Neural cell (in vitro differentiated cells): Measurements from ENCODE around the gene RBM39. TPM values are rescaled to one million over a fixed set of nuclear protein-coding genes. Genes with fewer than 3 reads are reported as not detected.

Source experiments
- H2AFZ ChIP-seq: fragments of 200-600, 300-800 bp; sonication (generic), shearing (Covaris generic); 2 replicates; pipeline ENCODE4 v1.6.0; 2014; ENCODE audit warnings: low read depth, mild to moderate bottlenecking, antibody characterized with exemption, low read length, moderate library complexity
- H3F3A ChIP-seq: fragments of 200-600 bp; shearing (Covaris generic); 2 replicates; pipeline ENCODE4 v1.6.1; 2016; ENCODE audit warnings: mild to moderate bottlenecking, moderate library complexity, mixed read lengths, antibody characterized with exemption, low read length; ENCODE audit not compliant: insufficient read depth, poor library complexity, severe bottlenecking
- H3K27ac ChIP-seq: fragments of 200-600, 300-800 bp; sonication (generic), shearing (Covaris generic); 2 replicates; pipeline ENCODE4 v1.5.1; 2014; ENCODE audit warnings: mild to moderate bottlenecking, low read length, moderate library complexity
- H3K27me3 ChIP-seq: fragments of 300-800, 200-600 bp; sonication (generic), shearing (Covaris generic); 2 replicates; pipeline ENCODE4 v1.6.0; 2014; ENCODE audit warnings: mild to moderate bottlenecking, low read depth, low read length, moderate library complexity; ENCODE audit not compliant: insufficient read depth
- H3K36me3 ChIP-seq: fragments of 300-800, 200-600 bp; sonication (generic), shearing (Covaris generic); 2 replicates; pipeline ENCODE4 v1.5.1; 2014; ENCODE audit warnings: mild to moderate bottlenecking, antibody characterized with exemption, low read length, moderate library complexity; ENCODE audit not compliant: insufficient read depth
- H3K4me2 ChIP-seq: fragments of 300-800, 200-600 bp; sonication (generic), shearing (Covaris generic); 2 replicates; pipeline ENCODE4 v1.6.0; 2014; ENCODE audit warnings: mild to moderate bottlenecking, low read length
- H3K4me3 ChIP-seq: fragments of 300-800, 200-600 bp; sonication (generic), shearing (Covaris generic); 2 replicates; pipeline ENCODE4 v1.5.1; 2014; ENCODE audit warnings: mild to moderate bottlenecking, low read length, moderate library complexity
- H3K79me2 ChIP-seq: fragments of 200-600 bp; shearing (Covaris generic); replicated peaks from 2 replicates; pipeline ENCODE4 v1.6.0; 2014; ENCODE audit warnings: mild to moderate bottlenecking, low read length, moderate library complexity; ENCODE audit not compliant: insufficient read depth
- H3K9ac ChIP-seq: fragments of 300-800, 200-600 bp; sonication (generic), shearing (Covaris generic); 2 replicates; pipeline ENCODE4 v1.6.1; 2016; ENCODE audit warnings: mild to moderate bottlenecking, low read length, mixed read lengths
- H3K9me2 ChIP-seq: fragments of 200-600 bp; shearing (Covaris generic); 2 replicates; pipeline ENCODE4 v1.6.1; 2016; ENCODE audit warnings: mild to moderate bottlenecking, low read length, mixed read lengths; ENCODE audit not compliant: insufficient read depth
- H3K9me3 ChIP-seq: fragments of 200-600, 300-800 bp; sonication (generic), shearing (Covaris generic); 2 replicates; pipeline ENCODE4 v1.6.1; 2016; ENCODE audit warnings: mild to moderate bottlenecking, mixed run types, low read length, moderate library complexity, mixed read lengths
- H4K20me1 ChIP-seq: fragments of 200-600 bp; shearing (Covaris generic); 2 replicates; pipeline ENCODE4 v1.6.1; 2016; ENCODE audit warnings: mild to moderate bottlenecking, mixed run types; ENCODE audit not compliant: insufficient read depth
- EP300 ChIP-seq: fragments of 450-650 bp; conservative IDR thresholded peaks from 2 replicates; pipeline ENCODE4 v1.6.1; 2014; ENCODE audit warnings: antibody characterized with exemption, mild to moderate bottlenecking, moderate library complexity; ENCODE audit not compliant: poor library complexity, severe bottlenecking
- EZH2 ChIP-seq: fragments of 200-600, 300-800 bp; shearing (Covaris generic), sonication (generic); IDR thresholded peaks from 2 replicates; pipeline ENCODE4 v1.6.1; 2014; ENCODE audit warnings: antibody characterized with exemption, low read length, borderline replicate concordance, mild to moderate bottlenecking; ENCODE audit not compliant: insufficient read depth, poor library complexity, severe bottlenecking
- MXI1 ChIP-seq: fragments of 450-650 bp; conservative IDR thresholded peaks from 2 replicates; pipeline ENCODE4 v1.6.1; 2014; ENCODE audit warnings: antibody characterized with exemption, mild to moderate bottlenecking; ENCODE audit not compliant: poor library complexity, severe bottlenecking
- POLR2AphosphoS5 ChIP-seq: IDR thresholded peaks from 2 replicates; pipeline ENCODE4 v1.6.1; 2012
- RAD21 ChIP-seq: fragments of 450-650 bp; conservative IDR thresholded peaks from 2 replicates; pipeline ENCODE4 v1.6.1; 2014; ENCODE audit warnings: antibody characterized with exemption, mild to moderate bottlenecking, moderate library complexity
- REST ChIP-seq: IDR thresholded peaks from 2 replicates; pipeline ENCODE4 v1.6.1; 2012; ENCODE audit warnings: borderline replicate concordance
- SMC3 ChIP-seq: fragments of 450-650 bp; conservative IDR thresholded peaks from 2 replicates; pipeline ENCODE4 v1.6.1; 2014; ENCODE audit warnings: antibody characterized with exemption, mild to moderate bottlenecking, moderate library complexity; ENCODE audit not compliant: poor library complexity
- TAF1 ChIP-seq: IDR thresholded peaks from 2 replicates; pipeline ENCODE4 v1.6.1; 2012; ENCODE audit warnings: low read depth
- polyA plus RNA-seq: library from polyadenylated mRNA; depleted of rRNA; stranded (reverse); fragments of >200 nt; gene quantifications from 2 replicates; pipeline ENCODE4 v1.2.3, GENCODE V29; 2014
- TF ChIP-seq, protein P1 (sequence below): fragments of 450-650 bp; IDR thresholded peaks from 2 replicates; pipeline ENCODE4 v1.5.1; 2014; ENCODE audit warnings: antibody characterized with exemption, mild to moderate bottlenecking, moderate library complexity; ENCODE audit not compliant: poor library complexity, severe bottlenecking

Gene RBM39
- polyA plus RNA-seq, 1 donor from 2014 or later, result 839 TPM

- H3K79me2 ChIP-seq, result peaks cover 14% of the 10 kb centered on the region
These were observed 39.8 kb downstream of the RBM39 start for GRCh38 chr20:35702051-35702823.

DNA sequence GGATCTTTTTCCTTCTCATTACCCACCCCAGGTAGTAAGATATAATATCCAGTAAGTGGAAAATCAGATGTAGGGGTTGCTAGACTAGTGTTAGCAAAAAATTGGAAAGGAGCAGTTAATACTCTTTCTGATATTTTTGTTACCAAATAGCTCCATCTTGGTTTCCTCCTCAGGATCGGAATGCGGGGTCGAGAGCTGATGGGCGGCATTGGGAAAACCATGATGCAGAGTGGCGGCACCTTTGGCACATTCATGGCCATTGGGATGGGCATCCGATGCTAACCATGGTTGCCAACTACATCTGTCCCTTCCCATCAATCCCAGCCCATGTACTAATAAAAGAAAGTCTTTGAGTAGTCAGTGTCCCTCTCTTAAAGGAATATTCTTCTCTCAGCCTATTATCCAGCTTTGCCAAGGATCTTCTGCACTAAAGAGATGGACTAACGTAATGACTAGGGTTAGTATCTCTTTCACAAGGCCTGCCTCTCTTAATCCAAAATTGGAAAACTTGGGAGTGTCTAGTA, 41.4 kb downstream of the RBM39 start:
- Histone ChIP-seq H3K79me2 (peaks cover 14% of the 10 kb centered on the region), H3K4me3 (peak overlapping the region; percentile 79)
- TF ChIP-seq POLR2AphosphoS5 (no peak), EZH2 (no peak), SMC3 (no peak), TAF1 (no peak), REST (no peak)

More at GRCh38 chr20:35702051-35702823, 39.8 kb downstream of the RBM39 start:
- H3K27me3 ChIP-seq, result no peaks in the 10 kb centered on the region
- H2AFZ ChIP-seq, result no peak overlapping the region
- no peak overlapping the region for H3K9ac ChIP-seq
- no peaks in the 10 kb centered on the region for H3K9me2 ChIP-seq
- peaks cover 4% of the 10 kb centered on the region for H4K20me1 ChIP-seq
- peaks cover 9% of the 10 kb centered on the region for H3K36me3 ChIP-seq
- H3K27ac ChIP-seq, result no peak overlapping the region
- TF ChIP-seq RAD21 (no peak), EP300 (no peak), REST (no peak), EZH2 (no peak), MXI1 (no peak), SMC3 (no peak), TAF1 (no peak), POLR2AphosphoS5 (no peak)
- TF ChIP-seq, protein P1, sequence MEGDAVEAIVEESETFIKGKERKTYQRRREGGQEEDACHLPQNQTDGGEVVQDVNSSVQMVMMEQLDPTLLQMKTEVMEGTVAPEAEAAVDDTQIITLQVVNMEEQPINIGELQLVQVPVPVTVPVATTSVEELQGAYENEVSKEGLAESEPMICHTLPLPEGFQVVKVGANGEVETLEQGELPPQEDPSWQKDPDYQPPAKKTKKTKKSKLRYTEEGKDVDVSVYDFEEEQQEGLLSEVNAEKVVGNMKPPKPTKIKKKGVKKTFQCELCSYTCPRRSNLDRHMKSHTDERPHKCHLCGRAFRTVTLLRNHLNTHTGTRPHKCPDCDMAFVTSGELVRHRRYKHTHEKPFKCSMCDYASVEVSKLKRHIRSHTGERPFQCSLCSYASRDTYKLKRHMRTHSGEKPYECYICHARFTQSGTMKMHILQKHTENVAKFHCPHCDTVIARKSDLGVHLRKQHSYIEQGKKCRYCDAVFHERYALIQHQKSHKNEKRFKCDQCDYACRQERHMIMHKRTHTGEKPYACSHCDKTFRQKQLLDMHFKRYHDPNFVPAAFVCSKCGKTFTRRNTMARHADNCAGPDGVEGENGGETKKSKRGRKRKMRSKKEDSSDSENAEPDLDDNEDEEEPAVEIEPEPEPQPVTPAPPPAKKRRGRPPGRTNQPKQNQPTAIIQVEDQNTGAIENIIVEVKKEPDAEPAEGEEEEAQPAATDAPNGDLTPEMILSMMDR, result no peak
- no peaks in the 10 kb centered on the region for H3K9me3 ChIP-seq
- H3F3A ChIP-seq, result peaks cover 10% of the 10 kb centered on the region
- no peak overlapping the region for H3K4me2 ChIP-seq
- H3K4me3 ChIP-seq, result no peak overlapping the region

More for the DNA sequence above, 41.4 kb downstream of the RBM39 start:
- H3K9ac ChIP-seq, result peak overlapping the region; percentile 83
- H3F3A ChIP-seq, result peaks cover 10% of the 10 kb centered on the region
- H3K36me3 ChIP-seq, result peaks cover 9% of the 10 kb centered on the region
- H3K27ac ChIP-seq, result no peak overlapping the region
- no peaks in the 10 kb centered on the region for H4K20me1 ChIP-seq
- H2AFZ ChIP-seq, result no peak overlapping the region
- no peaks in the 10 kb centered on the region for H3K27me3 ChIP-seq
- H3K9me3 ChIP-seq, result no peaks in the 10 kb centered on the region
- no peak overlapping the region for H3K4me2 ChIP-seq
- H3K9me2 ChIP-seq, result no peaks in the 10 kb centered on the region
